Stimulated activated CD4-positive, alpha-beta T cell treated with anti-CD3 and anti-CD28 coated beads, Interleukin-12 subunit alpha, Interleukin-12 subunit beta, amount 100 ng/mL, for 24 hours (primary cell): ENCODE measurements around the gene ROPN1B.
"Not testable (repeated sequence)": the region's sequence is repeated elsewhere in the genome, so short reads cannot be mapped to it uniquely, and the experiment has no call there.

Source experiments
- DNase-seq, 2 experiments: peaks; one replicate each; pipeline ENCODE4 v3.0.0-alpha.2; 2020; ENCODE audit warnings: low read depth in 2 of 2

The ROPN1B gene

DNA sequence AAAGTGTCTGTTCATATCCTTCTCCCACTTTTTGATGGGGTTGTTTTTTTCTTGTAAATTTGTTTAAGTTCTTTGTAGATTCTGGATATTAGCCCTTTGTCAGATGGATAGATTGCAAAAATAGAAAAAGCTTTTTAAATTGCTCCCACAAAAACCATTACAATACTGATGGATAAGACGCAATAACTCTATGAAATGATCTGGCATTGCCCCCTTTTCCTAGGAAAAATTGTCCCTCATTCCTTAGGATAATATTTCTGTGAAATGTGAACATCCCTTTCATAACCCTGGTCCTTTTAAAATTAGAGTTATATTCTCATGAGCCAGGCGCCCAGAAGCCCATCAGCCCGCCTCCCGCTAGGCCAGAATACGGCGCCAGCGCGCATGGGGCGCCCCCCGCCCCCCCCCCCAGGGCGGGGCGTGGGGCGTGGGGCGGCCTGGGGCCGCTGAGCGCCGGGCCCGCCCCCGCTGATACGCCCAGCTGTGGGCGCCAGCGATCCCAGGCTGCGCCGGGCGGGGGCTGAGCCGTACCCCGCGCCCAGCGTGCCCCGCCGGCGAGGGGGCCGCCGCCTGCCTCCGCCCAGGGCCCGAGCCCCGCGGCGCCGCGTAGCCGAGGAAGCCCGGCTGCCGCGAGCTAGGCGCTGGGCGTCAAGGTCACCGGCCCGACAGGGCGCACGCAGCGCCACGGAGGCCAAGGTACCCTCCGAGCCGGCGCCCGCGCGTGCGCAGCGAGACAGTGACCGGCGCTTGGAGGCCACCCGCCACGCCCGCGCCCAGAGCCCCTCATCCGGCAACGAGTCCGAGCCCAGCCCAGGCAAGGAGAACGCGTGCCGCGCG, 11.1 kb upstream of the ROPN1B start:
- DNase-seq, result no peak

DNA sequence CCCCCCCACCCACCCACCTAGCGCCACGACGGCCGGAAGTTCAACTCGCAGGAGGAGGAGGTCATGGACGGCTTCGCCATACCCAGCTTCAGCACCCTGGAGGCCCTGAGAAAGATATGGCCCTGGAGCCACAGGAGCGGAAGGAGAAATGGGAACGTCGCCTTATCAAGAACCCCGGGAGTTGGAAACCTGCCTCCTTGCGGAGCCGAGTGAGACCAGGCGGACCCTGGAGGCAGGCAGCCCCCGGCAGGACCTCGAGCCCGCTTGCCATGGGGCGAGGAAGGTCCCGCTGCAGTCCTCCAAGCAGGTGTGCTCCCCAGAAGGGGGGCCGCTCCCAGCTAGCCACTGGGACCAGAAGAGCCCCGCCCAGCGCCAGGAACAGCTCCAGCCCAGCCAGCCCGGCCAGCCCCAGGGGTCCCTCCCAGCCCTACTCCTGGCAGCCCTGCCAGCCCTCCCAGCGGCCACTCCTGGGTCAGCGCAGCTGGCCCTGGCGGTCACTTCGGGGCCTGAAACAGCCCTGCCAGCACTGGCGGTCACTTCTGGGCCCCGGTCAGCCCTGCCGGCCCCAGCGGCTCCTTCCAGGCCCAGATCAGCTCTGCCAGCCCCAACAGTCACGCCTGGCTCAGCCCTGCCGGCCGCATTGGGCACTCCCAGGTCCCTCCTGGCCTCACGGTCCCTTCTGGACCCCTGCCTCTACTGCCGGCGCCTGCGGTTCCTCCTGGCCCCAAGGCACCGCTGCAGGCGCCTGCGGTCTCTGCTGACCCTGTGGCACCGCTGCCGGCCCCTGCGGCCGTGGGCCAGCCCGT, 10.3 kb upstream of the ROPN1B start:
- no peak for DNase-seq

DNA sequence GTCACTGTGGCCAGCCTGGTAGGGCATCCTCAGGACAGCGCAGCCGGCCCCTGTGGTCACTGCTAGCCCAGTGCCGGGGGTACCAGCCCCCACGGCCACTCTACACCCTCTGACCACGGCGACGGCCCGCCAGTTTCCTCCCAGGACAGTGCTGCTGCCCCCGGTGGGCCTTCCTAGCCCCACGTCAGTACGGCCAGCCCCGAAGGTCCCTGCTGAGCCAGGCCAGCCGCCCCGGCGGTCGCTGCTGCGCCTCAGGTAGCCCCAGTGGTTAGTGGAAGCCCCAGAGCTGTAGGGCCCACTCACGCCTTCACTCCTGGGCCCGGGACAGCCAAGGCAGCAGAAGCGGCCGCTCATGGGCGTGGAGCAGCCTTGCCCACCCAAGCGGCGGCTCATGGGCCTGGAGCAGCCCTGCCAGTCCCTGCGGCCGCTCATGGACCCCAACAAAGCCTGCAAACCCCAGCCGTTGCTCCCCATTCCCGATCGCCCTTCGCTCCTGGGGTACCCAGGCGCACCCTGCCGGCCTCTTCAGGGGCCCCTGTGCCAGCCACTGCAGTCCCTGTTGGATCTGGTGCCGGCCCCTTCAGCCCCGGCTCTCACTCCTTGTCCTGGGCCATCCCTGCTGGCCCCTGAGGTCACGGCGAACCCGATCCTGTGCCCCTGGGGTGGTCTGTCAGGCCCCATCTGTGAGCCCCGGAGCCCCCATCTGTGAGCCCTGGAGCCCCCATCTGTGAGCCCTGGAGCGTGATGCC, 9.5 kb upstream of the ROPN1B start:
- DNase-seq, result no peak

DNA sequence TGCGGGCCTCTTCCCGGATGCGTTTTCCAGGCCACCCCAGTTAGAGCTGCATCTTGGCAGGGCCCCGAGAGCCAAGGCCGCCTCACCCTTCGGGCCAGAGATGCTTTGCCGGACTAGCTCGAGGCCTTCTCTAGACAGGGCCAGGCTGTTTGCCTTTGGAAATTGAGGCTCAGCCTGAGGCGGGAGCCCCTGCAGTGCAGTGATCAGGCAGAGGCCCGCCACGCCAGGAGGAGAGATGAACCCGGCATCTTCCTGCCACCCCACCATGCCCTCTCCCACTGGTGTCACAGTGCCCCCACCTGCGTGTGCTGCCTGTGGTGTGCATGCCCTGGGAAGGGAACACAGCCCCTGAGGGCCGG, 8.9 kb upstream of the ROPN1B start:
- DNase-seq, result no peak

DNA sequence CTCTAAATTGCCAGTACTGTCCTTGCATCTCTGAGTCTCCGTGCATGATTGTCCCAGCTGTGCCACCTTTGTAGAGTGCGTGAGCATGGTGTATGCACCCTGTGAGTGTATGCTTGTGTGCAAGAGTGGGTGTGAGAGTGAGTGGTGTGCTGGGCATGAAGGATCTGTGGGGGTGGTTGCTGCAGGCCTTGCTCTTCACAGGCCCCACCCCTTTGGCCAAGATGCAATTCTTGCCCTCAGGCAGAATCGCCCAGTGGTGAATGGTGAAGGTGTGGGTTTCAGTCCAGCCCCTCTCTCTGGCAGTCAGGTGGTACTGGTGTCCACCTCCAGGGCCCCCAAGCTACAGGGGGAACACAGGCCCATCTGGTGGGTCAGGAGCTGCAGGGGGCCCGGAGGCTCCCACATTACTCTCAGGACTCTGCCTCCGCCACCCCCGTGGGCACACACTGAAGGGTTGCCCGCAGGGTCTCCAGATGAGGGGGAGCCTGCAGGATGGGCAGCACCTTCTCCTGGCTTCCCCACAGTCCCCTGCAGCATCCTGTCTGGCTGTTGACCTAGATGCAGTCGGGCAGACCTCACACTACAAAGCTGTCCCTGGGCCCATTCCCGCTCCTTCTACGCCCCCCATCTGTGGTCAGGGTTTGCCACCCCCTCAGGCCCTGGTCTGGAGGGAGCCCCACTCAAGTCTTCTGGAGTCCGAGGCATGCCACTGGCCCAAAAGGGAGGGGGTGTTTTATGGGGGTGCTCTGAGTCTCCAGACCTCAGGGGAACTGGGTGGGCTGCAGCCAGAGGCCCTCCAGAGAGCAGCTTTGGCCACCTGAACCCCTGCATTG, 8.3 kb upstream of the ROPN1B start:
- no peak for DNase-seq

DNA sequence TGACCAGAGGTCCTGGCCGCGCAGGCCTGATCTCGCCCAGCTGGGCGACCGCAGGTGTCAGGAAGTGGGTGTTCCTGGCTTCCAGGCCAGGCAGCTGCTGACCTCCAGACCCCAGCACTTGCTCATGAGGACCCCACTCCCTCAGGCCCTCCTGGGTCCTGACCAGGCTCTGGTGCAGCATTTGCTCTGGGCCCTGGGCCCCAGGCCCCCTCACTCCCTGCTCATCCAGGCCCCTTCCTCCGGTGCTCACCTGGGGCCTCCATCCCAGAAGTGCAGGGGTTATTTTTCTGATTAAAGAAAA, 7.7 kb upstream of the ROPN1B start:
- no peak for DNase-seq

DNA sequence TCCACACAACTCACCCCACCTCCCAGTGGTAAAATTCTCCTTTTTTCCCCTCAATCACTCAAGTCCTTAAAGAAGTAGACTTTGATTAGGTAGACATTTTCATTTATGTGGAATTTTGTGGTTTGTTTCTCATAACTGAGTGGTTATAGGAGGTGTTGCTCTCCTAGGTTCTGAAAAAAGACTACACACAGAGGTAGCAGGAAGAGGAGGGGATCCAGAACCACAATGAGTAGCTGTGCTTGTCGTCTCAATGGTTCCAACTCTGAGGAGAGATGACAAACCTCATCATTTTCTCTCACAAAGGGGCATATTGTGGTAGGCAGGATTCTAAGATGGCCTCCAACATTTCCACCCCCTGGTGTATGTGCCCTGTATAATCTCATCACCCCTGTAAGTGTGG, 5.1 kb upstream of the ROPN1B start:
- not testable (repeated sequence) for DNase-seq

DNA sequence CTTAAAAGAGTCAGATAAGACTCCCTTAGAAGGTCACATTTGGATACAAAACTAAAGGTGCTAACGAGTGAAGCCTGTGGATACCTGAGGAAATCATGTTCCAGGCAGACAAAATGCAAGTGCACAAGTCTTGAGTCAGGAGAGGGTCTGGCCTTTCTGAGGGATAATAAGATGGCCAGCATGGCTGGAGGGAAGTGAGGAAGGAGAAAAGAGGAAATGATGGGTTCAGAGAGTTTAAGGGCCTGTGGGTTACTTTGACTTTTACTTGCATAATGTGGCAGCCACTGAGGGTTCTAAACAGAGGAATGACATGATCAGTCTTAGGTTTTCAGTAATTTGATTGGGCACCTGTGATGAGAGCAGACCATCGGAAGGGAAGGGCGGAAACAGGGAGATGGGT, 3.5 kb upstream of the ROPN1B start:
- no peak for DNase-seq

DNA sequence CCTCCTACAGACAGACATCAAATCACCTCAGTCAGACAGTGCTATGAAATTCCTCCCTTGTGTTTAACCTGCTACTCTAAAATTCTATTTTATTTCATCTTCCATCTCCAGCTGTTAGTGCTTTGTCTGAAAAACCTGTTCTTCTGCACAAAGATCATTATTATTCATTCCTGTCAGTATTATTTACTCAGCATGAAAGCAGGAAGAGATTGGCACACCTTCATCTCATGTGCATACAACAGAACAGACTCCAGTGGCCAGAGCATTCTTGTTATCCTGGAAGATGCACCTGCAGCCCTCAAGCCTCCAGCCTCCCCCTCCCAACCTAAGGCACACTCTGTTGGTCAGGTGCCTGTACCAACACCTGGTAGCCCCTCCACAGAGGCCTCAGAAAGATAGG, 1.8 kb upstream of the ROPN1B start:
- no peak for DNase-seq

DNA sequence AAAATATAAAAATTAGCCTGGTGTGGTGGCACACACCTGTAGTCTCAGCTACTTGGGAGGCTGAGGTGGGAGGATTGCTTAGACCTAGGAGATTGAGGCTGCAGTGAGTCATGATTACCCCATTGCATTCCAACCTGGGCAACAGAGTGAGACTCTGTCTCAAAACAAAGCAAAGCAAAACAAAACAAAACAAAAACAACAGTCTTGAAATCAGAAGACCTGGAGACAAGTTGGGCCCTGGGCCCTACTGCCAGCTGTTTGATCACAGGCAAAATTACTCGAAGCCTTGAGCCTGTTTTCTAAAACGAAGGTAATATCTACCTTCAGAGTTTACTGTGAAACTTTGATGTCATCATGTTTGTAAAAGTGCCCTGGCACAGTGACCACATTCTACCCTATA, 857 bp upstream of the ROPN1B start:
- not testable (repeated sequence) for DNase-seq

DNA sequence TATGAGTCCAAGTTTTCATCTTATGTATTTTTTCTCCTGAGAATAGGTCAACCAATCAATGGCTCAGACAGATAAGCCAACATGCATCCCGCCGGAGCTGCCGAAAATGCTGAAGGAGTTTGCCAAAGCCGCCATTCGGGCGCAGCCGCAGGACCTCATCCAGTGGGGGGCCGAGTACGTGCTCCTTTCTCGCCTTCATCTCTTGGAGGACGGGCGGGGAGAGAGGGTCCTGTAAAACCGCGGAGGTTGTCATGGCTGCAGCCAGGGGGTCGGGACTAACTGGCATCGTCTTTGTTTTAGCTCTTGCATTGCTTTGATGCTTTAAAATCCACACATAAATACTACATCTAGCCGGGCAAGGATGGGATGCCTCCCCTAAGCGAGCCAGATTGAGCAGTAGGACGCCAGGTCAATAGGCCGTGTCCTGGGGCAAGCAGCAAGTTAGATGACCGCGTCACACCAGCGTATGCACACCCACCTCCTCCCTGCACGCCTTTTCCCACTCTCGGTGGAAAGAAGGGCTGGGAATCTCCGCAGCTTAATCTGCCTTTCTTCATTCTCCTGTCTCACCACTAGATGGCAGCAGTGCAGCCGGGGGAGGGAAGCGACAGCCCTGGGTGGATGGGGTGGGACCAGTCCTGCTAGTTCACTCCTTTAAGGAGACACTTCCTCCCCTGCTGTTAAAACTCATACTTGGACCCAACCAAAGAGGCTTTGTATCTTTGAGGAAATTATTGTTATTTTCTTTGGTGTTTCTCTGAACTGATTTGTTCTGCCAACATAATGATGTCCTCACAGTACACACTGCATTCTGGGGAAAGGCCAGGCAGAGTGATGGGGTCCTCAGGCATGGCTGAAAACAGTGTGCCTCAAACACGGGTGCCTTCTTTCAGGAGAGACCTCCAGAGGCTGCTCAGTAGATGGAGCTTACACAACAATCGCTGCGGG, 3.3 kb downstream of the ROPN1B start:
- DNase-seq, result not testable (repeated sequence)

DNA sequence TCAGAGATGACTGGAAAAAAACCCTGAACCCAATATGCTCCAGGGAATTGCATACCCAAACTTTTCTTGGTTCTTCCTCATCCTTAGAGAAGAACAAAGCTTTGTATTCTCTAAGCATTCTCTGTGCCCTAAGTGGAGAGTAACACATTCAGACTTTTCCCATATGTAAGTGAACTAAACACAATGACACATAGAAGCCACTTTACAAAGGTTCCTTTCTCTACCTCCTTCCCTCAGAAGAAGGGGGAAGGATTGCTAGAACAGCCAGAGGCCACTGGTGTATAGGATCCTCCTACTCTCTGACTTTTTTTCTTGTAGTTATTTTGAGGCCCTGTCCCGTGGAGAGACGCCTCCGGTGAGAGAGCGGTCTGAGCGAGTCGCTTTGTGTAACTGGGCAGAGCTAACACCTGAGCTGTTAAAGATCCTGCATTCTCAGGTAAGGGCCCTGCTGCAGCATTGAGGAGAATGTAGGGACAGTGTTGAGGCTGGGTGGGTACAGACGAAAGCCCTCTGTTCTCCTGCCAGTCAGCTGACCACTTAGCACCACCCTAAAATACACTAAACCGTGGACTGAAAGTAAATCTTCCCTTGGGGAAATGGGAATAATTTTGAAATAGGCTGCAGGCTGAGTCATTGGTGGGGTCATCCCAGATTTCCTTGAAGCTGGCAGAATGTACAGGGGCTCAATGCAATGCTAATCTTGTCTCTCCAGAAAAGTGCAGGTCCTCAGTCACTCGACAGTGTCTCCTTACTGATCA, 6.4 kb downstream of the ROPN1B start:
- not testable (repeated sequence) for DNase-seq

DNA sequence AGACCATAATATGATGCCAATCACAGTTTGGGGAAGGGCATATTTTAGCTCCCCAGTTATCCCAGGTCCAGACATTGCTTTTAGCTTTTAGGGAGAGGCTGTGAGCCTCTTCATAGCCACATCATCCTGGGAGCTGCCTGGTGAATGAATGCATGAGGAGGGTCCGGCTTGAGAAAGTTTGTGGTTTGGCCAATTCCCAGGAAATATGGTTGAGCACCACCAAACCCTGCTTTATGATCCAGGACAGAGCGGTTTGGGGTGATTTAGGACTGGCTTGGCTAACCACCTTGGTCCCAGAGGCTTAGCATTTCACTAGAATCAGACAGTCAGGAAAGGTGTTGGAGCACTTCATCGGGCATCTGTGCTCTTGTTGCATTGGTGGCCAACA, 7.0 kb downstream of the ROPN1B start:
- not testable (repeated sequence) for DNase-seq

DNA sequence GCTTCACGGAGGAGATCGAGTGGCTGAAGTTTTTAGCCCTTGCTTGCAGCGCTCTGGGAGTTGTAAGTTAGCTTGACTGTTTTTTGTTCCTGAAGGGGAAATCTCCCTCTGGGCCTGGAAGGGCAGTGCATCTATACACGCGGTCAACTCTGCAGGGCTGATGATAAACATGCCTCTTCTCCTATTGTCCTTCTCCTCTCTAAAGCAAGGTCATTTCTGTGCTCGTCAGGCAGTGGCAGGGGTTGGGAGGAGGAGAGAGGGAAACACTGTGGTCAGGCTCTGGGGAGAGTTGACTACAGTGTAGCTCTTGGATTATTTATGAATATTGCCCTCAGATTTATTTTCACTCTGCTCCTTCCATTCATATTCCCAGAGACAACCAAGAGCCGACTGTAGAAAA, 8.1 kb downstream of the ROPN1B start:
- DNase-seq, result not testable (repeated sequence)

DNA sequence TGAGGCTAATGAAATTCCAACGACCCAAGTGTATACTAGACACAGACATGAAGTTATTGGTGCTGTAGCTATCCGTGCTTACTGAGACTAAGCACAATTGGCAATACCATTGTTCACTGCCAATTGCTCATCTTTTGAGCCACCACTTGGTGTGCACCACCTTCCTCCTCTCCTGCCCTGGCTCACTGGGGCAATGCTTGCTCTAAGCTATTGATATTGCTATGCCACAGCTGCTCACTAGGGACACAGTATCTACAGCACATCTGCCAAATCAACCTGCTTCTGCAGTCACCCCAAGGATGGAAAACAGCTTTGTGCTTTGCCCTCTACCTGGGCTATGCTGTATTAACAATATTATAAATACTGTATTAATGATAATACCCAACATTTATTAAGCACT, 16.0 kb downstream of the ROPN1B start:
- not testable (repeated sequence) for DNase-seq

DNA sequence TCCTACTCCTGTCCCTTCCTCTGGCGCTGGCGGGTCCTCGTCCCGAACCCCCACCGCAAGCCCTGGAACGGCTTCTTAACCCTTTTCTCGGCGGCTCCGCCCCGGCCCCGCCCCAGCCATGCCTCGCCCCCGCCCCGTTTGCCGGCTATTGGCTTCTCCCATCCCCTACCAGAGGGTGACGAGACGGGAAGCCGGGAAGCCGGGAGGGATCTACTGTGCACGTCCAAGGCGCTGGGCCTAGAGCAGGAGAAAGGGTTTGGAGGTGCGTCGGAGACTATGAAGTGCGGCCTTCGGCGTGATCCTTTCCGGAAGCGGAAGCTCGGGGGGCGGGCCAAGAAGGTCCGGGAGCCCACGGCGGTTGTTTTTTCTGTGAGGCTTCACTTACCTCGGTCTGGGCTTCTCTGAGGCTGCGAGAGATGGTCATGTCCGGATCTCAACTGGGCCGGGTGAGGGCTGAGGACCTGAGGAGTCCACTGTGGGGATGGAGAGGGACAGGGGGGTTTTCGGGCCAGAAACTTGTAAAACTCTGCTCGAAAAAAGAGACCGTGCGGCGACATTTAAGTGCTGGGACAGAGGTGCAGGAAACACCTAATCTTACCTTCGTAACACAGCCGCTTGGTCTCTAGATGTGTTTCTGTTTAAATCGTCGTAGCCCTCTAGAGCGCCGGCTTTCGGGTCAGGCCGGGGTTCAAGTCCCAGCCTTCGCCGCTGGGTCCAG, 21.4 kb downstream of the ROPN1B start:
- DNase-seq, result peak; percentile 53 to 74

DNA sequence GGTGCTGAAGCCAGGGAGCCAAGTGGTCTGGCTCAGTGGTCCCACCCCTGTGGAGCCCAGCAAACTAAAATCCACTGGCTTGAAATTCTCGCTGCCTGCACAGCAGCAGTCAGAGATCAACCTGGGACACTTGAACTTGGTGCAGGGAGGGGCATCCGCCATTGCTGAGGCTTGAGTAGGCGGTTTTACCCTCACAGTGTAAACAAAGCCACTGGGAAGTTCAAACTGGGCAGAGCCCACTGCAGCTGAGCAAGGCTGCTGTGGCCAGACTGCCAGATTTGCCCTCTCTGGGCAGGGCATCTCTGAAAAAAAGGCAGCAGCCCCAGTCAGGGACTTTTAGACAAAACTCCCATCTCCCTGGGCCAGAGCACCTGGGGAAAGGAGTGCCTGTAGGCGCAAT, 27.8 kb downstream of the ROPN1B start:
- not testable (repeated sequence) for DNase-seq

DNA sequence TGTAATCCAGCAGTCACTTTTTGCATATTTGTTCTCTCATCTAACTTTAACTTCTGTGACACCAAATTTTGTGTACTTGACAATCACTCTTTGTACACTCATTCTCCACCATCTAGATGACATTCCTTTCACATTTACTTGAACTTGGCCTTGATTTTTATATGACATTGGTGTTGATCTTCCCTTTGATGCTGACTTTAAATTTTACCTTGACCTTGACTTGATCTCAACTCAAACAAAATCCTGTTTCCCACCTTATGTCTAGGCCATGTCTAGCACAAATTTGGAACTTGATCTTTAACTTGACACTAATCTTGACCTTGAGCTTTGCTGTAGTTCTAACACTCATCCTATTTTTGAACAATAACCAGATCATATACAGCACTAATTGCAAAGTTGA, 33.2 kb downstream of the ROPN1B start:
- no peak for DNase-seq
